ENCODE data around the gene GAN.
"Not testable (repeated sequence)": the region's sequence is repeated elsewhere in the genome, so short reads cannot be mapped to it uniquely, and the experiment has no call there.

Gene GAN

GRCh38 chr16:81327447-81328196 lies 12.9 kb downstream of the GAN start:
- no peak for TF ChIP-seq CTCF (IDR thresholded peaks at IDR 0.05; ENCODE audit: control insufficient read depth, insufficient read depth, low read depth, low read length, missing control alignments)
- no peak for DNase-seq (ENCODE audit: low read depth)

GRCh38 chr16:81329947-81330346 lies 15.2 kb downstream of the GAN start:
- no peak for DNase-seq (ENCODE audit: low read depth)
- H3K4me3 ChIP-seq (ENCODE audit: control insufficient read depth, low read depth, low read length), result no peak overlapping the region
- no peak for TF ChIP-seq CTCF (IDR thresholded peaks at IDR 0.05; ENCODE audit: control insufficient read depth, insufficient read depth, low read depth, low read length, missing control alignments)

More at GRCh38 chr16:81327447-81328196, 12.9 kb downstream of the GAN start:
- no peak overlapping the region for H3K4me3 ChIP-seq (ENCODE audit: control insufficient read depth, low read depth, low read length)

- no peak overlapping the region for H3K4me3 ChIP-seq (ENCODE audit: control insufficient read depth, low read depth, low read length)
- DNase-seq (ENCODE audit: low read depth), result no peak
- no peak for TF ChIP-seq CTCF (IDR thresholded peaks at IDR 0.05; ENCODE audit: control insufficient read depth, insufficient read depth, low read depth, low read length, missing control alignments)
These were observed 18.6 kb downstream of the GAN start for GRCh38 chr16:81333356-81333755.

GRCh38 chr16:81335669-81336068 lies 20.9 kb downstream of the GAN start:
- H3K4me3 ChIP-seq (ENCODE audit: control insufficient read depth, low read depth, low read length), result no peak overlapping the region
- TF ChIP-seq CTCF (IDR thresholded peaks at IDR 0.05; ENCODE audit: control insufficient read depth, insufficient read depth, low read depth, low read length, missing control alignments), result no peak
- DNase-seq (ENCODE audit: low read depth), result no peak

GRCh38 chr16:81337097-81337496 lies 22.3 kb downstream of the GAN start:
- no peak overlapping the region for H3K4me3 ChIP-seq (ENCODE audit: control insufficient read depth, low read depth, low read length)
- no peak for DNase-seq (ENCODE audit: low read depth)
- no peak for TF ChIP-seq CTCF (IDR thresholded peaks at IDR 0.05; ENCODE audit: control insufficient read depth, insufficient read depth, low read depth, low read length, missing control alignments)

- H3K4me3 ChIP-seq (ENCODE audit: control insufficient read depth, low read depth, low read length); DNase-seq (ENCODE audit: low read depth): not testable (repeated sequence)
These were observed 30.4 kb downstream of the GAN start for GRCh38 chr16:81345172-81345571.

- no peak for TF ChIP-seq CTCF (IDR thresholded peaks at IDR 0.05; ENCODE audit: control insufficient read depth, insufficient read depth, low read depth, low read length, missing control alignments)
- no peak for DNase-seq (ENCODE audit: low read depth)
- H3K4me3 ChIP-seq (ENCODE audit: control insufficient read depth, low read depth, low read length), result no peak overlapping the region
These were observed 32.7 kb downstream of the GAN start for GRCh38 chr16:81347425-81347824.

All from AG09309 (cell line).